HL-60 (cell line): Measurements from ENCODE around the gene ACAD8.

ENCODE experiments used
- TF ChIP-seq, protein P1 (sequence below): IDR thresholded peaks from 2 replicates; pipeline ENCODE4 v1.6.1; 2012; ENCODE audit warnings: low read depth; ENCODE audit not compliant: insufficient replicate concordance
- TF ChIP-seq, protein P2 (sequence below): IDR thresholded peaks from one replicate; pipeline ENCODE4 v1.5.1; 2011; ENCODE audit warnings: low read length, control low read depth, inconsistent platforms; ENCODE audit not compliant: insufficient read depth

DNA sequence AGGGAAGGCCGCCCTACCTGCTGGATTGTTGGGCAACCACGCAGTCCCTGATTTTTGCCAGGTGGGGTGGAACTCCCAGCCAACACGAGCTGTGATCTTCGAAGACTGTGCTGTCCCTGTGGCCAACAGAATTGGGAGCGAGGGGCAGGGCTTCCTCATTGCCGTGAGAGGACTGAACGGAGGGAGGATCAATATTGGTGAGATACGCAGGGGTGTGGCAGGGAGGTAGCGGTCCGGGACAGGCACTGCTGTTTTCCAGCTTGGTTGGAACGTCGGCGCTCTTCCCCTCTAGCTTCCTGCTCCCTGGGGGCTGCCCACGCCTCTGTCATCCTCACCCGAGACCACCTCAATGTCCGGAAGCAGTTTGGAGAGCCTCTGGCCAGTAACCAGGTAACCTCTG is 7.6 kb downstream of the ACAD8 start:
- TF ChIP-seq, protein P1, sequence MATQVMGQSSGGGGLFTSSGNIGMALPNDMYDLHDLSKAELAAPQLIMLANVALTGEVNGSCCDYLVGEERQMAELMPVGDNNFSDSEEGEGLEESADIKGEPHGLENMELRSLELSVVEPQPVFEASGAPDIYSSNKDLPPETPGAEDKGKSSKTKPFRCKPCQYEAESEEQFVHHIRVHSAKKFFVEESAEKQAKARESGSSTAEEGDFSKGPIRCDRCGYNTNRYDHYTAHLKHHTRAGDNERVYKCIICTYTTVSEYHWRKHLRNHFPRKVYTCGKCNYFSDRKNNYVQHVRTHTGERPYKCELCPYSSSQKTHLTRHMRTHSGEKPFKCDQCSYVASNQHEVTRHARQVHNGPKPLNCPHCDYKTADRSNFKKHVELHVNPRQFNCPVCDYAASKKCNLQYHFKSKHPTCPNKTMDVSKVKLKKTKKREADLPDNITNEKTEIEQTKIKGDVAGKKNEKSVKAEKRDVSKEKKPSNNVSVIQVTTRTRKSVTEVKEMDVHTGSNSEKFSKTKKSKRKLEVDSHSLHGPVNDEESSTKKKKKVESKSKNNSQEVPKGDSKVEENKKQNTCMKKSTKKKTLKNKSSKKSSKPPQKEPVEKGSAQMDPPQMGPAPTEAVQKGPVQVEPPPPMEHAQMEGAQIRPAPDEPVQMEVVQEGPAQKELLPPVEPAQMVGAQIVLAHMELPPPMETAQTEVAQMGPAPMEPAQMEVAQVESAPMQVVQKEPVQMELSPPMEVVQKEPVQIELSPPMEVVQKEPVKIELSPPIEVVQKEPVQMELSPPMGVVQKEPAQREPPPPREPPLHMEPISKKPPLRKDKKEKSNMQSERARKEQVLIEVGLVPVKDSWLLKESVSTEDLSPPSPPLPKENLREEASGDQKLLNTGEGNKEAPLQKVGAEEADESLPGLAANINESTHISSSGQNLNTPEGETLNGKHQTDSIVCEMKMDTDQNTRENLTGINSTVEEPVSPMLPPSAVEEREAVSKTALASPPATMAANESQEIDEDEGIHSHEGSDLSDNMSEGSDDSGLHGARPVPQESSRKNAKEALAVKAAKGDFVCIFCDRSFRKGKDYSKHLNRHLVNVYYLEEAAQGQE = no peak
- TF ChIP-seq, protein P2, sequence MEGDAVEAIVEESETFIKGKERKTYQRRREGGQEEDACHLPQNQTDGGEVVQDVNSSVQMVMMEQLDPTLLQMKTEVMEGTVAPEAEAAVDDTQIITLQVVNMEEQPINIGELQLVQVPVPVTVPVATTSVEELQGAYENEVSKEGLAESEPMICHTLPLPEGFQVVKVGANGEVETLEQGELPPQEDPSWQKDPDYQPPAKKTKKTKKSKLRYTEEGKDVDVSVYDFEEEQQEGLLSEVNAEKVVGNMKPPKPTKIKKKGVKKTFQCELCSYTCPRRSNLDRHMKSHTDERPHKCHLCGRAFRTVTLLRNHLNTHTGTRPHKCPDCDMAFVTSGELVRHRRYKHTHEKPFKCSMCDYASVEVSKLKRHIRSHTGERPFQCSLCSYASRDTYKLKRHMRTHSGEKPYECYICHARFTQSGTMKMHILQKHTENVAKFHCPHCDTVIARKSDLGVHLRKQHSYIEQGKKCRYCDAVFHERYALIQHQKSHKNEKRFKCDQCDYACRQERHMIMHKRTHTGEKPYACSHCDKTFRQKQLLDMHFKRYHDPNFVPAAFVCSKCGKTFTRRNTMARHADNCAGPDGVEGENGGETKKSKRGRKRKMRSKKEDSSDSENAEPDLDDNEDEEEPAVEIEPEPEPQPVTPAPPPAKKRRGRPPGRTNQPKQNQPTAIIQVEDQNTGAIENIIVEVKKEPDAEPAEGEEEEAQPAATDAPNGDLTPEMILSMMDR = no peak
